Esophagus muscularis mucosa (tissue), 3 donors: ENCODE results near the gene ADAMTS2.

Experiments
- POLR2AphosphoS5 ChIP-seq, 2 donors: sonication (generic); formaldehyde crosslinking; IDR thresholded peaks; one replicate each; pipeline ENCODE4 v1.6.1; 2017; ENCODE audit warnings: antibody characterized with exemption in 2 of 2
- TF ChIP-seq, protein P1 (sequence below), 3 experiments: fragments of 200-600 bp in 2 of 3; fragments of 450-650 bp in 1 of 3; sonication (generic) in 2 of 3; IDR thresholded peaks; one replicate each; pipeline ENCODE4 v1.5.1; 2017 to 2019; ENCODE audit warnings: antibody characterized with exemption in 3 of 3, mild to moderate bottlenecking in 2 of 3, moderate library complexity in 1 of 3

- TF ChIP-seq, protein P1, sequence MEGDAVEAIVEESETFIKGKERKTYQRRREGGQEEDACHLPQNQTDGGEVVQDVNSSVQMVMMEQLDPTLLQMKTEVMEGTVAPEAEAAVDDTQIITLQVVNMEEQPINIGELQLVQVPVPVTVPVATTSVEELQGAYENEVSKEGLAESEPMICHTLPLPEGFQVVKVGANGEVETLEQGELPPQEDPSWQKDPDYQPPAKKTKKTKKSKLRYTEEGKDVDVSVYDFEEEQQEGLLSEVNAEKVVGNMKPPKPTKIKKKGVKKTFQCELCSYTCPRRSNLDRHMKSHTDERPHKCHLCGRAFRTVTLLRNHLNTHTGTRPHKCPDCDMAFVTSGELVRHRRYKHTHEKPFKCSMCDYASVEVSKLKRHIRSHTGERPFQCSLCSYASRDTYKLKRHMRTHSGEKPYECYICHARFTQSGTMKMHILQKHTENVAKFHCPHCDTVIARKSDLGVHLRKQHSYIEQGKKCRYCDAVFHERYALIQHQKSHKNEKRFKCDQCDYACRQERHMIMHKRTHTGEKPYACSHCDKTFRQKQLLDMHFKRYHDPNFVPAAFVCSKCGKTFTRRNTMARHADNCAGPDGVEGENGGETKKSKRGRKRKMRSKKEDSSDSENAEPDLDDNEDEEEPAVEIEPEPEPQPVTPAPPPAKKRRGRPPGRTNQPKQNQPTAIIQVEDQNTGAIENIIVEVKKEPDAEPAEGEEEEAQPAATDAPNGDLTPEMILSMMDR (IDR thresholded peaks at IDR 0.05), result no peak
- no peak for TF ChIP-seq POLR2AphosphoS5 (IDR thresholded peaks at IDR 0.05)
Measured at GRCh38 chr5:179271821-179272325, 73.4 kb downstream of the ADAMTS2 start.
